ENCODE data around the gene PCSK2.

PCSK2 gene

GRCh38 chr20:17488916-17489600, 262.2 kb downstream of the PCSK2 start:
- H3K4me3 ChIP-seq (ENCODE audit: low read depth, low read length), result no peak overlapping the region
- no peak for TF ChIP-seq CTCF (IDR thresholded peaks at IDR 0.05; ENCODE audit: low read depth, low read length, missing control alignments)
- in situ Hi-C loops (cut with HindIII; ENCODE audit: low sequenced_read_pairs), result no loop called here
- no peak for DNase-seq (ENCODE audit: low read depth)

- TF ChIP-seq CTCF (IDR thresholded peaks at IDR 0.05; ENCODE audit: low read depth, low read length, missing control alignments), result no peak
- in situ Hi-C loops (cut with HindIII; ENCODE audit: low sequenced_read_pairs), result no loop called here
- no peak for DNase-seq (ENCODE audit: low read depth)
- H3K4me3 ChIP-seq (ENCODE audit: low read depth, low read length), result no peak overlapping the region
These were observed 263.7 kb downstream of the PCSK2 start for GRCh38 chr20:17490501-17490900.

GRCh38 chr20:17491041-17491440, 264.2 kb downstream of the PCSK2 start:
- TF ChIP-seq CTCF (IDR thresholded peaks at IDR 0.05; ENCODE audit: low read depth, low read length, missing control alignments), result no peak
- in situ Hi-C loops (cut with HindIII; ENCODE audit: low sequenced_read_pairs), result no loop called here
- no peak overlapping the region for H3K4me3 ChIP-seq (ENCODE audit: low read depth, low read length)
- DNase-seq (ENCODE audit: low read depth), result no peak

- no peak for TF ChIP-seq CTCF (IDR thresholded peaks at IDR 0.05; ENCODE audit: low read depth, low read length, missing control alignments)
- in situ Hi-C loops (cut with HindIII; ENCODE audit: low sequenced_read_pairs), result no loop called here
- no peak for DNase-seq (ENCODE audit: low read depth)
- no peak overlapping the region for H3K4me3 ChIP-seq (ENCODE audit: low read depth, low read length)
These were observed 264.6 kb downstream of the PCSK2 start for GRCh38 chr20:17491488-17491887.

GRCh38 chr20:17493173-17493572, 266.3 kb downstream of the PCSK2 start:
- H3K4me3 ChIP-seq (ENCODE audit: low read depth, low read length), result no peak overlapping the region
- no peak for TF ChIP-seq CTCF (IDR thresholded peaks at IDR 0.05; ENCODE audit: low read depth, low read length, missing control alignments)
- DNase-seq (ENCODE audit: low read depth), result no peak
- in situ Hi-C loops (cut with HindIII; ENCODE audit: low sequenced_read_pairs), result no loop called here

- no peak for DNase-seq (ENCODE audit: low read depth)
- no peak for TF ChIP-seq CTCF (IDR thresholded peaks at IDR 0.05; ENCODE audit: low read depth, low read length, missing control alignments)
- no peak overlapping the region for H3K4me3 ChIP-seq (ENCODE audit: low read depth, low read length)
- in situ Hi-C loops (cut with HindIII; ENCODE audit: low sequenced_read_pairs), result no loop called here
These were observed 267.4 kb downstream of the PCSK2 start for GRCh38 chr20:17494201-17494600.
